Right cardiac atrium (tissue), 5 donors: ENCODE measurements around the gene METTL15. TPM values are rescaled to one million over a fixed set of nuclear protein-coding genes. Genes with fewer than 3 reads are reported as not detected.
"Not testable (repeated sequence)": the region's sequence is repeated elsewhere in the genome, so short reads cannot be mapped to it uniquely, and the experiment has no call there.

Source experiments
- ATAC-seq, 2 donors: fragments of 200-7000 bp; cut with Tn5 transposase; one replicate each; pipeline versions ENCODE4 v1.8.0 to v1.9.1; 2020; ENCODE audit warnings: moderate library complexity in 2 of 2, mild to moderate bottlenecking in 1 of 2
- DNase-seq, 3 donors: peaks; one replicate each; pipeline ENCODE4 v3.0.0-alpha.2; 2020
- H3K27ac ChIP-seq: one replicate; pipeline ENCODE4 v1.5.1; 2013; ENCODE audit warnings: mild to moderate bottlenecking, low read length, control low read depth, moderate library complexity
- H3K27me3 ChIP-seq: one replicate; pipeline ENCODE4 v1.6.1; 2013; ENCODE audit not compliant: control insufficient read depth, insufficient read depth
- H3K4me1 ChIP-seq: one replicate; pipeline ENCODE4 v1.6.1; 2013; ENCODE audit warnings: low read length; ENCODE audit not compliant: control insufficient read depth, insufficient read depth
- H3K4me3 ChIP-seq: one replicate; pipeline ENCODE4 v1.5.1; 2013; ENCODE audit warnings: low read length, control low read depth
- H3K9me3 ChIP-seq: one replicate; pipeline ENCODE4 v1.6.1; 2013; ENCODE audit warnings: low read length; ENCODE audit not compliant: control insufficient read depth
- WGBS: extraction: QIAGEN DNeasy Blood & Tissue Kit; methylation state at CpG from one replicate; pipeline ENCODE4 v1.1.7; 2013; 5-methylcytosine and 5-hydroxymethylcytosine counted together
- intact Hi-C, 4 donors: fragments of 100-400 bp; cut with DNase I; formaldehyde crosslinking; loops; one replicate each; pipeline versions ENCODE4 v1.11.0 to v1.14.0; 2022 to 2023
- long read RNA-seq, 4 donors: library from polyadenylated mRNA; unstranded; transcript quantifications; one replicate each; pipeline ENCODE4 v2.0.0, GENCODE V29; 2020 to 2021
- polyA plus RNA-seq: library from polyadenylated mRNA; stranded (reverse); fragments of 200-250 nt; gene quantifications from one replicate; pipeline ENCODE4 v1.2.3, GENCODE V29; 2013
- total RNA-seq, 4 donors: library from RNA; stranded (reverse); fragmentation: NEBNext Ultra II Directional; extraction: Animal tissue kit (Norgen Biotek cat#: 25700); gene quantifications; one replicate each; pipeline ENCODE4 v1.2.1, GENCODE V29; 2021
- donor health status: healthy with polysubstance abuse.
- donor health status: DM: no; HTN: yes; CAD: no.
- donor health status: DM: no; HTN: no; CAD: no.
- donor health status: DM: no; HTN: yes; CAD: no; lungs with severe emphysema.
- donor health status: DM: yes; HTN: yes; CAD: no.

Gene METTL15, protein sequence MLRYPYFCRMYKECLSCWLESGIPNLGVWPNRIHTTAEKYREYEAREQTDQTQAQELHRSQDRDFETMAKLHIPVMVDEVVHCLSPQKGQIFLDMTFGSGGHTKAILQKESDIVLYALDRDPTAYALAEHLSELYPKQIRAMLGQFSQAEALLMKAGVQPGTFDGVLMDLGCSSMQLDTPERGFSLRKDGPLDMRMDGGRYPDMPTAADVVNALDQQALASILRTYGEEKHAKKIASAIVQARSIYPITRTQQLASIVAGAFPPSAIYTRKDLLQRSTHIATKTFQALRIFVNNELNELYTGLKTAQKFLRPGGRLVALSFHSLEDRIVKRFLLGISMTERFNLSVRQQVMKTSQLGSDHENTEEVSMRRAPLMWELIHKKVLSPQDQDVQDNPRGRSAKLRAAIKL
- total RNA-seq (10 to 100 TPM in 1 of 4 donors, 1 to 10 TPM in 3; 8.7 to 10.2 (median 9.3) TPM), polyA plus RNA-seq (4.8 TPM)
- long read RNA-seq, donor 1, full-length matches to known transcripts = 4 of 19 reads
- long read RNA-seq, donor 1, partial matches to known transcripts = 11 of 19 reads
- long read RNA-seq, donor 1, other reads (novel, unspliced or antisense) = 4 of 19 reads
- long read RNA-seq, donor 2, full-length matches to known transcripts = 2 of 9 reads
- long read RNA-seq, donor 2, partial matches to known transcripts = 5 of 9 reads
- long read RNA-seq, donor 2, other reads (novel, unspliced or antisense) = 2 of 9 reads
- long read RNA-seq, donor 3, full-length matches to known transcripts = 5 of 35 reads
- long read RNA-seq, donor 3, partial matches to known transcripts = 22 of 35 reads
- long read RNA-seq, donor 3, other reads (novel, unspliced or antisense) = 8 of 35 reads
- long read RNA-seq, donor 4, full-length matches to known transcripts = 1 of 7 reads
- long read RNA-seq, donor 4, partial matches to known transcripts = 2 of 7 reads
- long read RNA-seq, donor 4, other reads (novel, unspliced or antisense) = 4 of 7 reads

- Histone ChIP-seq H3K9me3 (no peaks in the 10 kb centered on the region), H3K4me1 (no peaks in the 10 kb centered on the region), H3K4me3 (peak within 1 kb of the TSS; percentile 76), H3K27me3 (no peaks in the 10 kb centered on the region), H3K27ac (peak within 1 kb of the TSS; percentile 63)
- intact Hi-C loops = no loop called here
- ATAC-seq (peak; percentile 100), DNase-seq (peak; percentile 100)
- under 1% methylated on average over 38 of the region's 38 CpGs for WGBS
Observed at GRCh38 chr11:28107750-28108618, at the start of gene METTL15, which contains the start of gene KIF18A. METTL15 (plus strand) TSS chr11:28108388; CDS start chr11:28113335, 4,947 bp downstream. KIF18A (minus strand) TSS chr11:28108156; CDS start chr11:28097947, 10,209 bp downstream.

DNA sequence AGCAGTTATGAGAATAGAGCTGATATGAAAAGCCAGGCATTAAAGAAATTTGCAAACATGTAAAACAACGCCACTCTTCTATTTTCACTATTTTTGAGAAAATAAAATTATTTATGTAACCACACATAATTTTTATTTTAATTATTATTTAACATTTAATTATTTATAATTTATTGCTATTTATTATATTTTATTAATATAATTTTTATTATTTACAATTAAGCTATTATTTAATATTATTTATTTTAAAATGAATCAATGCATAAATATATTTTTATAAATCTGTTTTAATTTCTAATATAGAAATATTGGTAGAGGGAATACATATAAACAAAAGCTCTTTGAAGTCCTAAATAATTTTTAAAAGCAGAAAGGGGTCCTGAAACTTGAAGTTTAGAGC, 36.9 kb upstream of the METTL15 start:
- H3K27me3 ChIP-seq = no peaks in the 10 kb centered on the region
- intact Hi-C loops = no loop called here
- H3K4me3 ChIP-seq = no peak overlapping the region
- WGBS = 95% methylated on average over 1 of the region's 1 CpG
- no peaks in the 10 kb centered on the region for H3K4me1 ChIP-seq
- DNase-seq = no peak
- no peaks in the 10 kb centered on the region for H3K9me3 ChIP-seq
- no peak overlapping the region for H3K27ac ChIP-seq
- ATAC-seq = no peak

- H3K4me3 ChIP-seq = no peak overlapping the region
- H3K27me3 ChIP-seq = no peaks in the 10 kb centered on the region
- no peak overlapping the region for H3K27ac ChIP-seq
- intact Hi-C loops = no loop called here
- no peaks in the 10 kb centered on the region for H3K9me3 ChIP-seq
- DNase-seq (no peak), ATAC-seq (no peak)
- WGBS = 30% methylated on average over 2 of the region's 2 CpGs
- no peaks in the 10 kb centered on the region for H3K4me1 ChIP-seq
Observed at GRCh38 chr11:28072321-28072720, 35.9 kb upstream of the METTL15 start.

- Histone ChIP-seq H3K4me1 (no peaks in the 10 kb centered on the region), H3K27ac (no peak overlapping the region), H3K27me3 (no peaks in the 10 kb centered on the region), H3K4me3 (no peak overlapping the region), H3K9me3 (no peaks in the 10 kb centered on the region)
- no peak for ATAC-seq
- DNase-seq = no peak
- WGBS = 90% methylated on average over 3 of the region's 3 CpGs
- intact Hi-C loops = no loop called here
Observed at GRCh38 chr11:28077521-28077920, 30.7 kb upstream of the METTL15 start.

- 99% methylated on average over 1 of the region's 1 CpG for WGBS
- intact Hi-C loops = no loop called here
- Histone ChIP-seq H3K27ac (no peak overlapping the region), H3K4me3 (no peak overlapping the region), H3K4me1 (no peaks in the 10 kb centered on the region), H3K27me3 (no peaks in the 10 kb centered on the region), H3K9me3 (no peaks in the 10 kb centered on the region)
- ATAC-seq (no peak), DNase-seq (no peak)
Observed at GRCh38 chr11:28083118-28083517, 25.1 kb upstream of the METTL15 start.

DNA sequence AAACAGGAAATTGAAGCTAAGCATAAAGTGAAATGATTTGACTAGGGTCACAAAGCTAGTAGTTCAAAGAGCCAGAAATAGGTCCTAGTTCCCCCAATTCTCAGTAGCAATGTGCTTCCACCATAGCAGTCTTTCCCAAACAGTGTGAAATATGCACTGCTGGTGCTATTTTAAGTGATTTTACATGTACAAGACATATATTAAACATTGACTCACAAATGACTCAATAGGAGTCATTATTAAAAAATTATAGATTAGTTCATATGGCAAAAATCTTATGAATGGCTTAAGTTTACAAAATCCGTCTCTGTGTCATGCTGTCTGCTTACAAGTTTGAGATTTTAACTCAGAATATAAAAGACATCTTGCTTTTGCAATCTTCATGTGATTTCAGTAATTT, 21.6 kb upstream of the METTL15 start:
- Histone ChIP-seq H3K4me1 (no peaks in the 10 kb centered on the region), H3K9me3 (no peaks in the 10 kb centered on the region), H3K27ac (no peak overlapping the region), H3K27me3 (no peaks in the 10 kb centered on the region), H3K4me3 (no peak overlapping the region)
- no peak for ATAC-seq
- intact Hi-C loops = no loop called here
- WGBS = 87% methylated on average over 1 of the region's 1 CpG
- DNase-seq = no peak

GRCh38 chr11:28087192-28087591, 21.0 kb upstream of the METTL15 start:
- H3K9me3 ChIP-seq, H3K27me3 ChIP-seq, H3K4me1 ChIP-seq, ATAC-seq, intact Hi-C loops, DNase-seq, H3K4me3 ChIP-seq, H3K27ac ChIP-seq: not testable (repeated sequence)
- WGBS = 96% methylated on average over 1 of the region's 1 CpG

DNA sequence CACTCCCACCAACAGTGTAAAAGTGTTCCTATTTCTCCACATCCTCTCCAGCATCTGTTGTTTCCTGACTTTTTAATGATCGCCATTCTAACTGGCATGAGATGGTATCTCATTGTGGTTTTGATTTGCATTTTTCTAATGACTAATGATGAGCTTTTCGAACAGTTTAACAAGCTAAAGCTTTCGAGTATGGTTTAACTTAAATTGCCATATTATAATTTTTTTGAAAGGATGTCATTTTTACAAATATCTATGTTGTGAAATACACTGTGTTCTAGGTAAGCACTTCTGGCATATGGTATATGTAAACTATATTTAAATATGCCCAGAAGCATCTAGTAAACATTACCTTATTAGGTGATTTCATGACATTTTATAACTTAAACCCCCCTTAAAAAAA, 20.5 kb upstream of the METTL15 start:
- WGBS = 94% methylated on average over 3 of the region's 3 CpGs
- intact Hi-C loops, H3K4me3 ChIP-seq, ATAC-seq, H3K27ac ChIP-seq, H3K4me1 ChIP-seq, H3K9me3 ChIP-seq, H3K27me3 ChIP-seq, DNase-seq: not testable (repeated sequence)

DNA sequence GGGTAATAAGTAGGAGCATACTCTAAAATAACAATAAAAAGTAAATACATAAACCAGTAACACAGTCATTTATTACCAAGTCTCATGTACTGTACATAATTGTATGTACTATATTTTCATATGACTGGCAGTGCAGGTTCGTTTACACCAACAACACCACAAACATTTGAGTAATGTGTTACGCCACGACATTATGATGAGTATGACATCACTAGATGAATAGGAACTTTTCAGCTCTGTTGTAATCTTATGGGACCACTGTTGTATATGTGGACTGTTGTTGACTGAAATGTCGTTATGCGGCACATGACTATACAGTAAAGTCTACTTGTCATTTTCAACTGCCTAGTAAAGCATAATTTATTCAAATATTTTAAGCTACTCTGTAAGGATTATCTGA, 18.8 kb upstream of the METTL15 start:
- Histone ChIP-seq H3K27ac (no peak overlapping the region), H3K4me1 (no peaks in the 10 kb centered on the region), H3K9me3 (no peaks in the 10 kb centered on the region), H3K27me3 (no peaks in the 10 kb centered on the region), H3K4me3 (no peak overlapping the region)
- 93% methylated on average over 5 of the region's 5 CpGs for WGBS
- no peak for DNase-seq
- intact Hi-C loops = no loop called here
- no peak for ATAC-seq

- Histone ChIP-seq H3K4me1 (no peaks in the 10 kb centered on the region), H3K27ac (no peak overlapping the region), H3K4me3 (no peak overlapping the region), H3K9me3 (no peaks in the 10 kb centered on the region), H3K27me3 (no peaks in the 10 kb centered on the region)
- intact Hi-C loops = no loop called here
- WGBS = 89% methylated on average over 2 of the region's 2 CpGs
- ATAC-seq (no peak), DNase-seq (no peak)
Observed at GRCh38 chr11:28090052-28090749, 18.0 kb upstream of the METTL15 start.
